ENCODE measurements around the gene DNAJC22.
"Not testable (repeated sequence)": the region's sequence is repeated elsewhere in the genome, so short reads cannot be mapped to it uniquely, and the experiment has no call there.

DNA sequence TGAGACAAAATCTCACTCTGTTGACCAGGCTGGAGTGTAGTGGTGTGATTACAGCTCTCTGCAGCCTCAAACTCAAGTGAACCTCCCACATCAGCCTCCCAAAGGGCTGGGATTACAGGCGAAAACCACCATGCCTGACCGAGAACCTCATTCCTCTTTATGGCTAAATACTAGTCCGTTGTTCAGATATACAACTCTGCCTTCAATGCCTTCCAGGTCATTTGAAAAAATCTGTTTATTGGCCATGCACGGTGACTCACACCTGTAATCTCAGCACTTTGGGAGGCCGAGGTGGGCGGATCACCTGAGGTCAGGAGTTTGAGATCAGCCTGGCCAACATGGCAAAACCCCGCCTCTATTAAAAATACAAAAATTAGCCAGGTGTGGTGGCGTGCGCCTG, 33.5 kb downstream of the DNAJC22 start:
- TF ChIP-seq, protein P1, sequence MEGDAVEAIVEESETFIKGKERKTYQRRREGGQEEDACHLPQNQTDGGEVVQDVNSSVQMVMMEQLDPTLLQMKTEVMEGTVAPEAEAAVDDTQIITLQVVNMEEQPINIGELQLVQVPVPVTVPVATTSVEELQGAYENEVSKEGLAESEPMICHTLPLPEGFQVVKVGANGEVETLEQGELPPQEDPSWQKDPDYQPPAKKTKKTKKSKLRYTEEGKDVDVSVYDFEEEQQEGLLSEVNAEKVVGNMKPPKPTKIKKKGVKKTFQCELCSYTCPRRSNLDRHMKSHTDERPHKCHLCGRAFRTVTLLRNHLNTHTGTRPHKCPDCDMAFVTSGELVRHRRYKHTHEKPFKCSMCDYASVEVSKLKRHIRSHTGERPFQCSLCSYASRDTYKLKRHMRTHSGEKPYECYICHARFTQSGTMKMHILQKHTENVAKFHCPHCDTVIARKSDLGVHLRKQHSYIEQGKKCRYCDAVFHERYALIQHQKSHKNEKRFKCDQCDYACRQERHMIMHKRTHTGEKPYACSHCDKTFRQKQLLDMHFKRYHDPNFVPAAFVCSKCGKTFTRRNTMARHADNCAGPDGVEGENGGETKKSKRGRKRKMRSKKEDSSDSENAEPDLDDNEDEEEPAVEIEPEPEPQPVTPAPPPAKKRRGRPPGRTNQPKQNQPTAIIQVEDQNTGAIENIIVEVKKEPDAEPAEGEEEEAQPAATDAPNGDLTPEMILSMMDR (IDR thresholded peaks at IDR 0.05): not testable (repeated sequence)
- not testable (repeated sequence) for TF ChIP-seq POLR2A (IDR thresholded peaks at IDR 0.05)

Measured in heart left ventricle (tissue), 13 donors.